ENCODE results near the gene C1orf74.

DNA sequence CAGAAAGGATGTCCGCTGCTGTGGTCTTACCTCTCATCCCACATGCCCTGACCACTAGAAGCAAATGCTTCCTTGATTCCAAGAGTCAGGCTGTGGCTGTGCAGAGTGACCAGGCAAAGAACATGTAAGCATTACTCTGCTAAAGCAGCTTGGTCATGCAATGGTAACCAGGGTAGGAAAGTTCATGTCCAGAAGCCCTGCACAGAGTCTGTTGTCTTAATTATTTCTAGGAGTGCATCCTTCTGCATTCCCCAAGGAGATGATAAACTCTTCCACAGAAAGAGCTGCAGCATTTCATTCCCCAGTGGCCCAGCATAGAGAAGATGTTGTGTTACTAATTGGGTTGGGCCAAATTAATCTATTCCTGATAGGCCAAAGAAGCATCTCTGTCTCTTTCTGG lies 33.3 kb upstream of the C1orf74 start:
- TF ChIP-seq, protein P1, sequence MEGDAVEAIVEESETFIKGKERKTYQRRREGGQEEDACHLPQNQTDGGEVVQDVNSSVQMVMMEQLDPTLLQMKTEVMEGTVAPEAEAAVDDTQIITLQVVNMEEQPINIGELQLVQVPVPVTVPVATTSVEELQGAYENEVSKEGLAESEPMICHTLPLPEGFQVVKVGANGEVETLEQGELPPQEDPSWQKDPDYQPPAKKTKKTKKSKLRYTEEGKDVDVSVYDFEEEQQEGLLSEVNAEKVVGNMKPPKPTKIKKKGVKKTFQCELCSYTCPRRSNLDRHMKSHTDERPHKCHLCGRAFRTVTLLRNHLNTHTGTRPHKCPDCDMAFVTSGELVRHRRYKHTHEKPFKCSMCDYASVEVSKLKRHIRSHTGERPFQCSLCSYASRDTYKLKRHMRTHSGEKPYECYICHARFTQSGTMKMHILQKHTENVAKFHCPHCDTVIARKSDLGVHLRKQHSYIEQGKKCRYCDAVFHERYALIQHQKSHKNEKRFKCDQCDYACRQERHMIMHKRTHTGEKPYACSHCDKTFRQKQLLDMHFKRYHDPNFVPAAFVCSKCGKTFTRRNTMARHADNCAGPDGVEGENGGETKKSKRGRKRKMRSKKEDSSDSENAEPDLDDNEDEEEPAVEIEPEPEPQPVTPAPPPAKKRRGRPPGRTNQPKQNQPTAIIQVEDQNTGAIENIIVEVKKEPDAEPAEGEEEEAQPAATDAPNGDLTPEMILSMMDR (conservative IDR thresholded peaks at IDR 0.05; ENCODE audit: low read depth, low read length): no peak
- no peak for TF ChIP-seq EZH2phosphoT487 (IDR thresholded peaks at IDR 0.05; ENCODE audit: borderline replicate concordance, low read length)

Measured in PC-3 (cell line).